Mammary epithelial cell (primary cell): ENCODE results near the gene TM4SF1.

Experiments used
- EZH2 ChIP-seq: IDR thresholded peaks from 2 replicates; pipeline ENCODE4 v1.6.1; 2012; ENCODE audit warnings: low read length, inconsistent platforms, borderline replicate concordance
- TF ChIP-seq, protein P1 (sequence below), 2 donors: IDR thresholded peaks in 1 of 2; conservative IDR thresholded peaks in 1 of 2; 2 replicates each; pipeline ENCODE4 v1.5.1; 2011 to 2012; ENCODE audit warnings: inconsistent platforms in 2 of 2, low read length in 2 of 2, mild to moderate bottlenecking in 2 of 2, control low read depth in 1 of 2, low read depth in 1 of 2; ENCODE audit not compliant: insufficient read depth in 1 of 2; ENCODE audit errors: extremely low read depth in 1 of 2

DNA sequence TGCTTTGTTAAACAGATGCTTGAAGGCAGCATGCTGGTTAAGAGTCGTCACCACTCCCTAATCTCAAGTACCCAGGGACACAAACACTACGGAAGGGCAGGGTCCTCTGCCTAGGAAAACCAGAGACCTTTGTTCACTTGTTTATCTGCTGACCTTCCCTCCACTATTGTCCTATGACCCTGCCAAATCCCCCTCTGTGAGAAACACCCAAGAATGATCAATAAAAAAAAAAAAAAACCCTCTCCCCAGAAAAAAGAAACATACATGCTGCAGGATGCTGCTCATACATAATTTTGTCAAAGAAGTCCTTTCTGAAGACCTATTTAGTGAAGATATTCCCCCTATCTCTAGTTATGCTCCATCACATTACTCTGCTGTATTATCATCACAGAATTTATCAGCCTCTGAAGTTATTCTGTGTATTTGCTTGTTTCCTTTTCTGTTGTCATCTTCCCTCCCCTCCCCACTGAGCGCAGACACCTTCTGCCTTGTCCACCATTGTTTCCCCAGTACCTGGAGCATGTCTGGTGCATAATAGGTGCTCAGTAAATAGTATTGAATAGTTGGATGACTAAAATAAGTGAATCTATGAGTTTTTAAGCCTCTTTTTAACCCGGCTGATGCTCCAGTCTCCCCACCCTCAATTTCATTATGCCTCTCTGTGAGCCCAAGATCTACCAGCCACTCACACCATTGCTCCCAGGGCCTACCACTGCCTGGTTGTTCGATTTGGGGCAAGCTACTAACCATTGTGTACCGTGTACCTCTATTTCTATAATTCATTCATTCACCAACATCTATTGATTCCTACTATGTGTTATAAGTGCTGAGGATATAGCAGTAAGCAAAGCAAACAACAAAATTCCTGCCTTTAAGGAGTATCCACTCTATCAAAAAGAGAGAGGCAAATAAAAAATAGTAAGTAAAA lies 4.0 kb upstream of the TM4SF1 start:
- TF ChIP-seq, protein P1, sequence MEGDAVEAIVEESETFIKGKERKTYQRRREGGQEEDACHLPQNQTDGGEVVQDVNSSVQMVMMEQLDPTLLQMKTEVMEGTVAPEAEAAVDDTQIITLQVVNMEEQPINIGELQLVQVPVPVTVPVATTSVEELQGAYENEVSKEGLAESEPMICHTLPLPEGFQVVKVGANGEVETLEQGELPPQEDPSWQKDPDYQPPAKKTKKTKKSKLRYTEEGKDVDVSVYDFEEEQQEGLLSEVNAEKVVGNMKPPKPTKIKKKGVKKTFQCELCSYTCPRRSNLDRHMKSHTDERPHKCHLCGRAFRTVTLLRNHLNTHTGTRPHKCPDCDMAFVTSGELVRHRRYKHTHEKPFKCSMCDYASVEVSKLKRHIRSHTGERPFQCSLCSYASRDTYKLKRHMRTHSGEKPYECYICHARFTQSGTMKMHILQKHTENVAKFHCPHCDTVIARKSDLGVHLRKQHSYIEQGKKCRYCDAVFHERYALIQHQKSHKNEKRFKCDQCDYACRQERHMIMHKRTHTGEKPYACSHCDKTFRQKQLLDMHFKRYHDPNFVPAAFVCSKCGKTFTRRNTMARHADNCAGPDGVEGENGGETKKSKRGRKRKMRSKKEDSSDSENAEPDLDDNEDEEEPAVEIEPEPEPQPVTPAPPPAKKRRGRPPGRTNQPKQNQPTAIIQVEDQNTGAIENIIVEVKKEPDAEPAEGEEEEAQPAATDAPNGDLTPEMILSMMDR (conservative IDR thresholded peaks at IDR 0.05 in 1 of 2, IDR thresholded peaks at IDR 0.05 in 1 of 2; ENCODE audit: extremely low read depth in 1 of 2, insufficient read depth in 1 of 2, low read depth in 1 of 2, low read length in 2 of 2), result no peak
- TF ChIP-seq EZH2, result no peak
